Liver (tissue), 9 donors: ENCODE results near the gene EHD1. TPM values are rescaled to one million over a fixed set of nuclear protein-coding genes. Genes with fewer than 3 reads are reported as not detected.

Experiments
- DNase-seq: peaks from one replicate; pipeline ENCODE4 v3.0.0-alpha.2; 2017; ENCODE audit warnings: low spot score
- H3K27ac ChIP-seq, 2 donors: one replicate each; pipeline ENCODE4 v1.7.0; 2013; ENCODE audit warnings: inconsistent platforms in 2 of 2, low read length in 2 of 2, control low read depth in 1 of 2, low read depth in 1 of 2, mild to moderate bottlenecking in 1 of 2
- H3K27me3 ChIP-seq, 4 donors: one replicate each; pipeline versions ENCODE4 v1.6.1 to v1.7.0; 2013; ENCODE audit warnings: low read length in 3 of 4, inconsistent platforms in 1 of 4, mild to moderate bottlenecking in 1 of 4, moderate library complexity in 1 of 4; ENCODE audit not compliant: control insufficient read depth in 4 of 4, insufficient read depth in 4 of 4
- H3K36me3 ChIP-seq, 4 donors: one replicate each; pipeline versions ENCODE4 v1.6.1 to v1.7.0; 2013; ENCODE audit warnings: low read length in 3 of 4, mild to moderate bottlenecking in 3 of 4, low read depth in 1 of 4, moderate library complexity in 1 of 4; ENCODE audit not compliant: control insufficient read depth in 4 of 4, insufficient read depth in 3 of 4
- H3K4me1 ChIP-seq, 4 donors: one replicate each; pipeline versions ENCODE4 v1.6.1 to v1.7.0; 2013; ENCODE audit warnings: low read length in 3 of 4, mild to moderate bottlenecking in 3 of 4, moderate library complexity in 1 of 4; ENCODE audit not compliant: control insufficient read depth in 4 of 4, insufficient read depth in 4 of 4
- H3K4me3 ChIP-seq, 3 donors: one replicate each; pipeline versions ENCODE4 v1.6.1 to v1.7.0; 2013; ENCODE audit warnings: low read length in 3 of 3, control low read depth in 1 of 3, low read depth in 1 of 3, mild to moderate bottlenecking in 1 of 3
- H3K9ac ChIP-seq, 2 donors: one replicate each; pipeline ENCODE4 v1.7.0; 2013; ENCODE audit warnings: low read length in 2 of 2, mild to moderate bottlenecking in 2 of 2, moderate library complexity in 2 of 2, control low read depth in 1 of 2, low read depth in 1 of 2
- H3K9me3 ChIP-seq, 4 donors: one replicate each; pipeline versions ENCODE4 v1.6.1 to v1.7.0; 2013; ENCODE audit warnings: low read length in 3 of 4; ENCODE audit not compliant: control insufficient read depth in 4 of 4
- HNF4A ChIP-seq, 2 donors: conservative IDR thresholded peaks; 2 replicates each; pipeline ENCODE4 v1.6.1; 2016; ENCODE audit warnings: antibody characterized with exemption in 2 of 2, mild to moderate bottlenecking in 2 of 2
- HNF4G ChIP-seq: IDR thresholded peaks from 2 replicates; pipeline ENCODE4 v1.6.1; 2016; ENCODE audit warnings: antibody characterized with exemption
- RAD21 ChIP-seq, 2 donors: IDR thresholded peaks; 2 replicates each; pipeline ENCODE4 v1.6.1; 2016; ENCODE audit warnings: antibody characterized with exemption in 2 of 2, mild to moderate bottlenecking in 2 of 2
- RXRA ChIP-seq, 2 donors: IDR thresholded peaks; 2 replicates each; pipeline ENCODE4 v1.6.1; 2017 to 2018; ENCODE audit warnings: antibody characterized with exemption in 2 of 2, mild to moderate bottlenecking in 1 of 2
- WGBS: extraction: QIAGEN DNeasy Blood & Tissue Kit; methylation state at CpG from one replicate; pipeline ENCODE4 v1.1.7; 2013; 5-methylcytosine and 5-hydroxymethylcytosine counted together
- polyA plus RNA-seq, 2 donors: library from polyadenylated mRNA; stranded (reverse) in 1 of 2; unstranded in 1 of 2; fragments of 200-250 nt in 1 of 2; fragments of >200 nt in 1 of 2; fragmentation: Nextera tagmentation in 1 of 2; extraction: Ambion mirVana in 1 of 2; gene quantifications; one replicate each; pipeline versions ENCODE4 v1.2.1 to v1.2.3, GENCODE V29; 2013 to 2015
- total RNA-seq, 2 donors: library from RNA; depleted of rRNA; stranded (reverse); fragments of >200 nt; gene quantifications; one replicate each; pipeline ENCODE4 v1.2.3, GENCODE V29; 2014
- TF ChIP-seq, protein P1 (sequence below): IDR thresholded peaks from 2 replicates; pipeline ENCODE4 v1.6.1; 2016; ENCODE audit warnings: antibody characterized with exemption, mild to moderate bottlenecking
- TF ChIP-seq, protein P2 (sequence below): IDR thresholded peaks from 2 replicates; pipeline ENCODE4 v1.6.1; 2016; ENCODE audit warnings: antibody characterized with exemption
- TF ChIP-seq, protein P3 (sequence below): IDR thresholded peaks from 2 replicates; pipeline ENCODE4 v1.6.1; 2016; ENCODE audit warnings: antibody characterized with exemption
- TF ChIP-seq, protein P4 (sequence below): fragments of 150-350 bp; IDR thresholded peaks from 2 replicates; pipeline ENCODE4 v1.5.1; 2017; ENCODE audit warnings: improper control_type of control experiment, low read depth, low read length; ENCODE audit not compliant: missing input control
- donor health status: healthy.
- donor health status: healthy.
- donor health status: healthy.
- donor health status: healthy.
- donor health status: healthy.

EHD1 gene
- total and polyA plus RNA-seq, 4 donors, result 8.3 to 36.4 (median 19.2) TPM

DNA sequence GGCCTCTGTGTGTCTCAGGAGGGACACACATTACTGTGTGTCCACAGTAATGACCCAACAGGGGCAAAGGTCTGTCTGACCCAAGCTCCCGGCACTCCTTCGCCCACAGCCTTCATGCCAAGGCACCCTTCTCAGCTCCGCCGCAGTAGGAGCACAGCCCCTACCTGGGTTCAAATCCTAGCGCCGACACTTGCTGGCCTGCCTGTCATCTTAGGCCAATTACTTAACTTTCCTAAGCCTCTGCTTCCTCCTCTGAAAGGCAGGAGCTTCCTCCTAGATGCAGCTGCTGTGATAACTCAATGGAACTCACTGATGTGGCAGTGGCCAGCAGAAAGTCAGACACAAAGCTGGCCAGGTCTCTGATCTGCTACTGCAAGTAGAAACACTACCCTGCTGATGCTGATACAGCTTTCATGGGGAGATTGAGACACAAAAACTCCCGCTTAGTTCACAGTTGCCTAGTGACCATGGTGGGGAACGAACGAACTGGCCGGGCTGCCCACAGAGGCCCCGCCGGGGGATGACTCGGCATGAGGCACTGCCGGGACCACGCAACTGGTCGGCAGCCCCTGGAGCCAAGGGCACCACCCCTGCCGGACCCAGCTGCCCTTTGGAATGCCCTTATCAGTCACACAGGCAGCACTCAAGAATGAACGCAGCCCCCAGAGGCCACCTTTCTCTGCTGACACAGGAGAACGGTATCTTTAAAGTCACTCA, 8.1 kb downstream of the EHD1 start:
- H3K4me3 ChIP-seq, result no peak overlapping the region
- H3K4me1 ChIP-seq, result peaks cover 24 to 66% (median 57%) of the 10 kb centered on the region in 4 donors
- H3K9me3 ChIP-seq, result no peaks in the 10 kb centered on the region
- WGBS, result 43% methylated on average over 19 of the region's 19 CpGs
- H3K36me3 ChIP-seq, result no peaks in the 10 kb centered on the region
- TF ChIP-seq, protein P1, sequence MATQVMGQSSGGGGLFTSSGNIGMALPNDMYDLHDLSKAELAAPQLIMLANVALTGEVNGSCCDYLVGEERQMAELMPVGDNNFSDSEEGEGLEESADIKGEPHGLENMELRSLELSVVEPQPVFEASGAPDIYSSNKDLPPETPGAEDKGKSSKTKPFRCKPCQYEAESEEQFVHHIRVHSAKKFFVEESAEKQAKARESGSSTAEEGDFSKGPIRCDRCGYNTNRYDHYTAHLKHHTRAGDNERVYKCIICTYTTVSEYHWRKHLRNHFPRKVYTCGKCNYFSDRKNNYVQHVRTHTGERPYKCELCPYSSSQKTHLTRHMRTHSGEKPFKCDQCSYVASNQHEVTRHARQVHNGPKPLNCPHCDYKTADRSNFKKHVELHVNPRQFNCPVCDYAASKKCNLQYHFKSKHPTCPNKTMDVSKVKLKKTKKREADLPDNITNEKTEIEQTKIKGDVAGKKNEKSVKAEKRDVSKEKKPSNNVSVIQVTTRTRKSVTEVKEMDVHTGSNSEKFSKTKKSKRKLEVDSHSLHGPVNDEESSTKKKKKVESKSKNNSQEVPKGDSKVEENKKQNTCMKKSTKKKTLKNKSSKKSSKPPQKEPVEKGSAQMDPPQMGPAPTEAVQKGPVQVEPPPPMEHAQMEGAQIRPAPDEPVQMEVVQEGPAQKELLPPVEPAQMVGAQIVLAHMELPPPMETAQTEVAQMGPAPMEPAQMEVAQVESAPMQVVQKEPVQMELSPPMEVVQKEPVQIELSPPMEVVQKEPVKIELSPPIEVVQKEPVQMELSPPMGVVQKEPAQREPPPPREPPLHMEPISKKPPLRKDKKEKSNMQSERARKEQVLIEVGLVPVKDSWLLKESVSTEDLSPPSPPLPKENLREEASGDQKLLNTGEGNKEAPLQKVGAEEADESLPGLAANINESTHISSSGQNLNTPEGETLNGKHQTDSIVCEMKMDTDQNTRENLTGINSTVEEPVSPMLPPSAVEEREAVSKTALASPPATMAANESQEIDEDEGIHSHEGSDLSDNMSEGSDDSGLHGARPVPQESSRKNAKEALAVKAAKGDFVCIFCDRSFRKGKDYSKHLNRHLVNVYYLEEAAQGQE, result peak; percentile 31
- TF ChIP-seq HNF4A (conservative IDR thresholded peaks at IDR 0.05), result peak; percentile 29 to 35
- TF ChIP-seq, protein P2, sequence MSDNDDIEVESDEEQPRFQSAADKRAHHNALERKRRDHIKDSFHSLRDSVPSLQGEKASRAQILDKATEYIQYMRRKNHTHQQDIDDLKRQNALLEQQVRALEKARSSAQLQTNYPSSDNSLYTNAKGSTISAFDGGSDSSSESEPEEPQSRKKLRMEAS, result no peak
- no peak for TF ChIP-seq HNF4G
- TF ChIP-seq, protein P3, sequence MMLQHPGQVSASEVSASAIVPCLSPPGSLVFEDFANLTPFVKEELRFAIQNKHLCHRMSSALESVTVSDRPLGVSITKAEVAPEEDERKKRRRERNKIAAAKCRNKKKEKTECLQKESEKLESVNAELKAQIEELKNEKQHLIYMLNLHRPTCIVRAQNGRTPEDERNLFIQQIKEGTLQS, result no peak
- TF ChIP-seq, protein P4, sequence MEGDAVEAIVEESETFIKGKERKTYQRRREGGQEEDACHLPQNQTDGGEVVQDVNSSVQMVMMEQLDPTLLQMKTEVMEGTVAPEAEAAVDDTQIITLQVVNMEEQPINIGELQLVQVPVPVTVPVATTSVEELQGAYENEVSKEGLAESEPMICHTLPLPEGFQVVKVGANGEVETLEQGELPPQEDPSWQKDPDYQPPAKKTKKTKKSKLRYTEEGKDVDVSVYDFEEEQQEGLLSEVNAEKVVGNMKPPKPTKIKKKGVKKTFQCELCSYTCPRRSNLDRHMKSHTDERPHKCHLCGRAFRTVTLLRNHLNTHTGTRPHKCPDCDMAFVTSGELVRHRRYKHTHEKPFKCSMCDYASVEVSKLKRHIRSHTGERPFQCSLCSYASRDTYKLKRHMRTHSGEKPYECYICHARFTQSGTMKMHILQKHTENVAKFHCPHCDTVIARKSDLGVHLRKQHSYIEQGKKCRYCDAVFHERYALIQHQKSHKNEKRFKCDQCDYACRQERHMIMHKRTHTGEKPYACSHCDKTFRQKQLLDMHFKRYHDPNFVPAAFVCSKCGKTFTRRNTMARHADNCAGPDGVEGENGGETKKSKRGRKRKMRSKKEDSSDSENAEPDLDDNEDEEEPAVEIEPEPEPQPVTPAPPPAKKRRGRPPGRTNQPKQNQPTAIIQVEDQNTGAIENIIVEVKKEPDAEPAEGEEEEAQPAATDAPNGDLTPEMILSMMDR, result no peak
- no peak for TF ChIP-seq RXRA (IDR thresholded peaks at IDR 0.05)
- no peak for TF ChIP-seq RAD21 (IDR thresholded peaks at IDR 0.05)
- peak overlapping the region in 1 of 2 donors; percentile 14 for H3K9ac ChIP-seq
- peak overlapping the region; percentile 39 to 75 for H3K27ac ChIP-seq
- DNase-seq, result no peak
- no peaks in the 10 kb centered on the region for H3K27me3 ChIP-seq

DNA sequence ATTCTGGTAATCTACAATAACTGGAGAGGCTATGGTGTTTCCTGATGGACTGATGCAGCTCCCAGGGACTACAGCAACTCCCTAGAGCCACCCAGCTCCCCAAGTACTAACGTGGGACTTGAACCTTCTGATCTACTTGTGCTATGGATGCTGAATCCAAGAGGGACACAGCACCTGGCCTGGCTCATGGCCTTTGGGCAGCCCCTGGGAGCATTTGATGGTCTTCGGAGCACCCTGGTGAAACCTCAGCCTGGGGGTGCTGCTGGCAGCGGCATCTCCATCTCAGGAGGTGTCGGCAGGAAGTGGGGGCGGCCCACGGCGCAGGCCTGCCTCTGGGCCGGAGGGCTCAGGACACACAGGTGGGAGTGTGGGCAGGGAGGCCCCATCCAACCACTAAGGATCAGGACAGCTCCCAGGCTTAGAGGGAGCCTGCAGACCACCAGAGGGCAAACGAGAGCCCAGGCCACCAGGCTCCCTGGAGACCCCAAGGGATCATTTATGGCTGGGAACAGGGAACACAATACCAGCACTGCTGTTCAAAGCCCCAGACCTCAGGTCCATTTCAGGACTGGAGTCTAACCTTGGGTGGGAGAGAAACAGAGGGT, 8.7 kb downstream of the EHD1 start:
- DNase-seq, result no peak
- Histone ChIP-seq H3K9ac (no peak overlapping the region), H3K4me3 (no peak overlapping the region), H3K9me3 (no peaks in the 10 kb centered on the region), H3K27me3 (no peaks in the 10 kb centered on the region), H3K36me3 (no peaks in the 10 kb centered on the region), H3K27ac (peak overlapping the region; percentile 39 to 75), H3K4me1 (peaks cover 27 to 66% (median 57%) of the 10 kb centered on the region in 4 donors)
- TF ChIP-seq HNF4A (conservative IDR thresholded peaks at IDR 0.05), result no peak
- TF ChIP-seq, protein P1, result peak; percentile 50
- WGBS, result 81% methylated on average over 9 of the region's 9 CpGs
